ENCODE results near the gene HMSD.
"Not testable (repeated sequence)": the region's sequence is repeated elsewhere in the genome, so short reads cannot be mapped to it uniquely, and the experiment has no call there.

Gene HMSD

DNA sequence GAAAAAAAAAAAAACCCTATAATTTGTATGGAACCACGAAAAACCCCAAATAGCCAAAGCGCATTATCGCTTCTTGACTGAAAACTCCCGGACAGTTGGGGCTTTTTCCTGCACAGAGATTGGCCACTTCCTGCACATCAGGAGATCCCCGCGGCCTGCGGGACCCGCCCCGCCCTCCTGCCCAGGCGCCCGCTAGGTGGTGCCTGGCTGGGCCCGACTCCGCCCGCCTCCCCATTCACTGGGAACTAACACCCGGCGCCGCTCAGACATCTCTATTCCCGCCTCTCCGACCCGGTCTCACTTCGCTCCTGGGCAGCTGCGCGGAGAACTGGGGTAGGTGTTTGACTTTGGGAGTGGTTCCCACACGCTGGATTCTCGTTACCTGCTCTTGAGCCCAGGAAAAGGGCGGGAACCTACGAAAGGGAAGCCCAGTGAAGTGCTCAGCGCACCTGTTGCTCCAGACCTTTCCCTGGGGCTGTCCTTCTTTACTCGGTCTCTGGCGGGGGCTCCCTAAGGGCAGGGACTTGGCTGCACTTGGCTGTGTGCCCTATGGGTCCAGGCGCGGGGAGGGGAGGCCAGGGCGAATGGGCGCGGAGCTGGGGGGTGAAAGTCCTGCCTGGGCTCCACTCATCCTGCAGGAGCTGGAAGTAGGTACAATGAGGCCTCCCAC is at the start of gene HMSD:
HMSD (plus strand) TSS at position 234 of the 670 bp plus-strand sequence. CDS start 4,155 bp downstream, outside the sequence.
- peak; percentile 53 for DNase-seq

DNA sequence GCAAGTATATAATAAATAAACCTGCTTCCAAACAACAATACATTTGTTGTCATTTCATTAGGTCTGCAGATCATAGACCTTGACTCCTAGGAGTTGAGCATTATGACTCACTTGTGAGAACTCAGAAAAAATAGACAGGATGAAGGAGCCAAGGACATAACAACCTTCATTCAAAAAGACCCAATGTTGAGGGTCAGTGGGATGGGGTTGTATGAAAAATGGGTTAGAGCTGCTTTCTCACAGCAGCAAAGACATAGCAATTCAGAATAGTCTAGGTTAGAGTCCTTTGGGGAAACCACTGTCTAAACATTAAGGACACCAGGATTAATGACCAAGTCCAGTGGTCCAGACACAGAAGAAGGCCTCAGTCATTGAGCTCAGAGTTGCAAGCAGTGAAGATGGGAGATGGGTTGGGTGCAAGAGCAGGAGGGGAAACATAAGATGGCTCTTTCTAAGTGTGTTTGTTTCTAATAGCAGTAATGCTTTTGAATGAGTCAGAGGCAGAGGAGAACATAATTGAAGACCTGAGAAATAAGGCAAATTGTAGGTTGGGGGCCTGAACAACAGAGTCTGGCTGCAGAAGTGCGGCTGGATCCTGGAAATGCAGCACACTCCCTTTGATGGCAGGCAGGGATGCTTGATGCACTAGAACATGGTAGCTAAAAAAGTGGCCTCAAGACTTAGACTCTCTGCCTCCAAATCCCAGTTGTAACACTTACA is 45.1 kb upstream of the HMSD start:
- no peak for DNase-seq

DNA sequence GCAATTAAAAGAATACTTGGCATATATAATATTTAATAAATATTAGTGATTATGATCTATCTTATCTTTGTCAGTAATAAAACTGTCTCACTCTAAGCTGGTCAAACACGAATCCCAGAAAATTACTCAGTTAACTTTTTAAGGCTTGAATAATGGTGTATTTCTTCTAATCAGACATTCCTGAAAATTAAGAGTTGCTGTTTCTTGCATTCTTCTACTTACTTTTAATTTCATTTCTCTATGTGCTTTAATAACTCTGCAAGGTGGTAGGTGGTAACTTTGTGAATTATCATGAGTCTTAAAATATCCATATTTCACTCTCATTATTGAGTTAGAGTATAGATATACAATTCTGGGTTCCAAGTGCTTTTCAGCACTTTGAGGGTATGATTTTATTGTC is 44.4 kb upstream of the HMSD start:
- DNase-seq = no peak

DNA sequence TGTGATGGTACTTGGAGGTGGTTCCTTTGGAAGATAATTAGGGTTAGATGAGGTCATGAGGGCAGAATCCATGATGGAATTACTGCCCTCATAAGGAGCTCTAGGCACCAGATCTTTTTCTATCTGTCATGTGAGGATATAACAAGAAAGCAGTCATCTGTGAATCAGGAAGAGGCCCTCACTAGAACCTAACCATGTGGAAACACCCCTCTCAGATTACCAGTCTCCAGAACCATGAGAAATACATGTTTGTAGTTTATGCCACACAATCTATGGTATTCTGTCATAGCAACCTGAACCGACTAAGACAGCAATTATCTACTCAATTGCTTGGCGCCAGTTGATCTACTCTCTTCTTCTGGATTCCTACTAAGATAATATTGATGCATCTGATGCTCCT is 43.7 kb upstream of the HMSD start:
- DNase-seq = no peak

DNA sequence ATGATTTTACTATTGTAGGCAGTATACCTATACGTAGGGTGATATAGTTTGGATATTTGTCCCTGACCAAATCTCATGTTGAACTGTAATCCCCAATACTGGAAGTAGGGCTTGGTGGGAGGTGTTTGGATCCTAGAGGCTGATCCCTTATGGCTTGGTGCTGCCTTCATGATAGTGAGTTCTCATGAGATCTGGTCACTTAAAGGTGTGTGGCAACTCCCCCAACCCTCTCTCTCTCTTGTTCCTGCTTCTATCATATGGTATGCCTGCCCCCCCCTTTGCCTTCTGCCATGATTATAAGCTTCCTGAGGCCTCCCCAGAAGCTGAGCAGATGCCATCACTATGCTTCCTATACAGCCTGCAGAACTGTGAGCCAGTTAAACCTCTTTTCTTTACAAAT is 43.0 kb upstream of the HMSD start:
- DNase-seq = no peak

GRCh38 chr18:63907664-63908063 is 41.4 kb upstream of the HMSD start, which contains the start of gene SERPINB10:
Gene SERPINB10 (plus strand): TSS chr18:63907958. CDS start chr18:63915511, 7,553 bp downstream.
- no peak for DNase-seq

- no peak for DNase-seq
These were observed 40.2 kb upstream of the HMSD start for GRCh38 chr18:63908858-63909257.

- no peak for DNase-seq
These were observed 39.2 kb upstream of the HMSD start for GRCh38 chr18:63909870-63910269.

DNA sequence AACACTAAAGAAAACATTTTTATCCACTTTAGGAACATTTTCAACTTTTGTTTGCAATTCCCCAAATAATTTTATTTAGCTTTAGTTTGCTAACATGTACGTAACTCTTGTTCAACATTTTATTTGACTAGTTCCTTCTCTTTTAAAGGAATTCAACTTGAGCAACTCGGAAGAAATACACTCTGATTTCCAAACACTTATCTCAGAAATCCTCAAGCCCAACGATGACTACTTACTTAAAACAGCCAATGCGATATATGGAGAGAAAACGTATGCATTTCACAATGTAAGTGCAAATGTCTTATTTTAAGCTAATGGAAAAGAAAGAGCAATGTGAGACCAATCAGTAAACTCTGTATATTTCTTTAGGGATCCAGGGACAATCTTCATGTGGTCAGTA is 31.3 kb upstream of the HMSD start:
- no peak for DNase-seq

GRCh38 chr18:63922049-63922448 is 27.1 kb upstream of the HMSD start:
- no peak for DNase-seq

DNA sequence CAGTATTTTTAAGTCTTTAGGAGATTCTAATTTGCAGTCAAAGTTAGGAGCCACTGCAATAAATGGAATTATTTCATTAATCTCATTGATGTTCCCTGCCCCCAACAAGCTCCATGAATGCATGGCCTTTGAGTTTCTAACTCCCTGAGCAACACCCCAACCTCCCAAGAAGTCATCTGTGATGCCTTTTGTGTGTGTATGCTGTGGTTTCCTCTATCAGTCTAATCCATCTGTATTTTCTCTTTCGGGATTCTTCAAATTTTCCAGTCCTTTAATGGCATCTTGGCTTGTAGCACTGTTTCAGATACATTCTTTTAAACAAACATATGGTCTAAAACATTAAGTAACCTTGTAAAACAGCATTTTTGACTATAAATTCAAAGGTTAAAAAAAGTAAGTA is 24.6 kb upstream of the HMSD start:
- DNase-seq = no peak

DNA sequence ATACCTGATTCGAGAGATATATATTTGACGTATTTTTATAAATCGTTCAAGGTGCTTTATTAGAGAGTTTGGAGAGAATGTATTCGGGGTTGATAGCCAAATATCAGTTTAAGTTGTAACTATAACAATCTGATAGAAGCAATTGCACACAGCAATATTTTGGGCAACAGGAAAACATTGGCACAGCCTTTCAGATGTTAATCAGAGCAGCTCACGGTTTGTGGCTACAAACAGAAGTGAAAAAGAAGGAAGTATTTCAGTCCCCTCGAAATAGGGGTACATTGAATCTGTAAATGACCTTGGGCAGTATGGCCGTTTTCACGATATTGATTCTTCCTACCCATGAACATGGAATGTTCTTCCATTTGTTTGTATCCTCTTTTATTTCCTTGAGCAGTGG is 20.8 kb upstream of the HMSD start:
- DNase-seq = no peak

GRCh38 chr18:63929369-63929768 is 19.7 kb upstream of the HMSD start:
- DNase-seq = not testable (repeated sequence)

GRCh38 chr18:63930773-63931354 is 18.2 kb upstream of the HMSD start:
- no peak for DNase-seq

GRCh38 chr18:63936156-63936931 is 12.8 kb upstream of the HMSD start:
- DNase-seq = peak; percentile 64

- no peak for DNase-seq
These were observed 12.1 kb upstream of the HMSD start for GRCh38 chr18:63936932-63937393.

DNA sequence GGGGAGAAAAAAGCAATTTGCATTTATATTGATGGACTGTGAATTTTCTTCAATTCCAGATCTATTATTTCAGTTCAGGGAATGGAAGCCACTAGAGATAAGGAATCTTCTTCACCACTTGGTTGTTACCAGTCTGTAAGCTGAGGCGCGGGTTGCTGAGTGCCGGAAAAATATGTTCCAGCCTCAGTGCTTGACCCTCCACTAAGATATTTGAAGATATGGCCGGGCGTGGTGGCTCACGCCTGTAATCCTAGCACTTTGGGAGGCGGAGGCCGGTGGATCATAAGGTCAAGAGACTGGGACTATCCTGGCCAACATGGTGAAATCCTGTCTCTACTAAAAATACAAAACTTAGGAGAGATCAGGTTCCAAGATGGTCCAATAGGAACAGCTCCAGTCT is 9.1 kb upstream of the HMSD start:
- DNase-seq = no peak

DNA sequence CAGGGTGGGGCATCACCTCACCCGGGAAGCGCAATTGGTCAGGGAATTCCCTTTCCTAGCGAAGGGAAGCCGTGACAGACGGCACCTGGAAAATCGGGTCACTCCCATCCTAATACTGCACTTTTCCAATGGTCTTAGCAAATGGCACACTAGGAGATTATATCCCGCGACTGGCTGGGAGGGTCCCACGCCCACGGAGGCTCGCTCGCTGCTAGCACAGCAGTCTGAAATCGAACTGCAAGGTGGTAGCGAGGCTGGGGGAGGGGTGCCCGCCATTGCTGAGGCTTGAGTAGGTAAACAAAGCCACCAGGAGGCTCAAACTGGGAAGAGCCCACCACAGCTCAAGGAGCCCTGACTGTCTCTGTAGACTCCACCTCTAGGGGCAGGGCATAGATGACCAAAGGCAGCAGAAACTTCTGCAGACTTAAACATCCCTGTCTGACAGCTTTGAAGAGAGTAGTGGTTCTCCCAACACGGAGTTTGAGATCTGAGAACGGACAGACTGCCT is 8.5 kb upstream of the HMSD start:
- DNase-seq = not testable (repeated sequence)

GRCh38 chr18:63947051-63947790 is 1.9 kb upstream of the HMSD start:
- DNase-seq = no peak

DNA sequence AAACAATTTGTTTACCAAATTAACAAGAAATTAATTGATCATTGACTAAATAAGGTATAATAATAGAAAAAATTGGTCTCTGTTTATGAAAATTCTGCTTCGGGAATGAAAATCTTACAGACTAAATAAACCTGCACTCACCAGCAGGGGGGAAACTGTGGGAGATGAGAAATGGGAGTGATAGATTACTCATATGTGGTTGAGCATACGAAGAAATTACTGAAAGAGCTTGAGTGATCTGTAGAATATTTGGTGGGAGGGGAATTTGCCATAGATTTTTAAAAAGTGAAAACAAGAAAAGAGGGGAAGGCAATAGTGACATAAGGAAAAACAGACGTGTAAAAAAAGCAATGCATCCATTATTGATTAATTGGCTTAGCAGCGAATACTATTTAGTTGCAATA is 2.2 kb downstream of the HMSD start:
- DNase-seq = no peak

DNA sequence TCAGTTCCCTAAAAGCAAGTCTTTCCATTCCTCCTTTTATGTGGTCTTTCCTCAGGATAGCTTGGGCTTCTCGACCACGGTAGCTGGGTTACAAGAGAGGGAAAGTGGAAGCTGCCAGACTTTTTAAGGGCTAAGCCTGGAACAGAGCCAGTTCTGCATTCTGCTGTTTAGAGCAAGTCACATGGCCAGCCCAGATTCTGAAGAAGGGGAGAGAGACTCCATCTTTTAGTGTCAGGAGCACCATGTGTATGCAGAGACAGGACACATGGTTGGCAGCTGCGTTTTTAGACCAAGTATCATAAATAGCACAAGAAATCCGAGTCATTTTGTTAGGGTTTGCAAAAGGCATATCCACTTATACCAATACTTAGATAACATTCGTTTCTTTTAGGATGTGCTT is 4.7 kb downstream of the HMSD start:
- no peak for DNase-seq

DNA sequence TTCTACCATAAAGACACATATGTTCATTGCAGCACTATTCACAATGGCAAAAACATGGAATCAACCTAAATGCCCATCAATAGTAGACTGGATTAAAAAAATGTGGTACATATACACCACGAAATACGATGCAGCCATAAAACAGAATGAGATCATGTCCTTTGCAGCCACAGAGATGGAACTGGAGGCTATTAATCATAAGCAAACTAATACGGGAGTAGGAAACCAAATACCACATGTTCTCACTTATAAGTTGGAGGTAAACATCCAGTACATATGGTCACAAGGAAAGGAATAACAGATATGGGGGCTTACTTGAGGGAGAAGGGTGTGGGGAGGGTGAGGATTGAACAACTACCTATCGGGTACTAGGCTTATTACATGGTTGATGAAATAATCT is 7.7 kb downstream of the HMSD start:
- no peak for DNase-seq
